Loucy (cell line): ENCODE results near the gene PDE11A.

Experiments
- EZH2phosphoT487 ChIP-seq: fragments of 200-600 bp; IDR thresholded peaks from 2 replicates; pipeline ENCODE4 v1.6.1; 2018; ENCODE audit warnings: antibody characterized with exemption, mild to moderate bottlenecking, moderate library complexity, borderline replicate concordance
- TF ChIP-seq, protein P1 (sequence below): fragments of 200-600 bp; sonication (generic); conservative IDR thresholded peaks from 2 replicates; pipeline ENCODE4 v1.5.1; 2014; ENCODE audit warnings: mild to moderate bottlenecking, antibody characterized with exemption, low read length

DNA sequence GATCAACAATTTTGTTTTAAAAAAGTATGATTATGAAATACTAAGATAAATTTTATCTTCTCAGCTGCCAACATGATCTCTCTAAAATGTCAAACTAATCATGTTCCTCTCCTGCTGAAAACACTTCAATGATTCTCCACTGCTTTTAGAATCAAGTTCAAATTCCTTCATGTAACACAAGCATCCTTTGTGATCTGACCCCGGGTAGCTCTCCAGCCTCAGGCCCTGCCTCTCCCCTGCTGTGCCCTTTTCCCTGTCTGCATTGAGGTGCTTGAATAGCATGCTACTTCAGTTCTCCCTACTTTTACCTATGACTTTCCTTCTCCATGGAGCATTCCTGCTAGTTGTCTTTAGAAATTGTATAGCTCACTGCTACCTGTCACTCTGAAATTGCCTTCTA, 274.8 kb downstream of the PDE11A start:
- TF ChIP-seq, protein P1, sequence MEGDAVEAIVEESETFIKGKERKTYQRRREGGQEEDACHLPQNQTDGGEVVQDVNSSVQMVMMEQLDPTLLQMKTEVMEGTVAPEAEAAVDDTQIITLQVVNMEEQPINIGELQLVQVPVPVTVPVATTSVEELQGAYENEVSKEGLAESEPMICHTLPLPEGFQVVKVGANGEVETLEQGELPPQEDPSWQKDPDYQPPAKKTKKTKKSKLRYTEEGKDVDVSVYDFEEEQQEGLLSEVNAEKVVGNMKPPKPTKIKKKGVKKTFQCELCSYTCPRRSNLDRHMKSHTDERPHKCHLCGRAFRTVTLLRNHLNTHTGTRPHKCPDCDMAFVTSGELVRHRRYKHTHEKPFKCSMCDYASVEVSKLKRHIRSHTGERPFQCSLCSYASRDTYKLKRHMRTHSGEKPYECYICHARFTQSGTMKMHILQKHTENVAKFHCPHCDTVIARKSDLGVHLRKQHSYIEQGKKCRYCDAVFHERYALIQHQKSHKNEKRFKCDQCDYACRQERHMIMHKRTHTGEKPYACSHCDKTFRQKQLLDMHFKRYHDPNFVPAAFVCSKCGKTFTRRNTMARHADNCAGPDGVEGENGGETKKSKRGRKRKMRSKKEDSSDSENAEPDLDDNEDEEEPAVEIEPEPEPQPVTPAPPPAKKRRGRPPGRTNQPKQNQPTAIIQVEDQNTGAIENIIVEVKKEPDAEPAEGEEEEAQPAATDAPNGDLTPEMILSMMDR: no peak
- TF ChIP-seq EZH2phosphoT487: no peak
